ENCODE data around the gene CRIP3. TPM values are rescaled to one million over a fixed set of nuclear protein-coding genes. Genes with fewer than 3 reads are reported as not detected.

CRIP3 gene
- total and polyA plus RNA-seq, 2 of the 8 experiments (the other 6 are each of a cell fraction or from before 2014, with no cell fraction given), result 34.0 to 46.3 TPM

GRCh38 chr6:43268782-43269272 lies 39.8 kb downstream of the CRIP3 start (continued):
- no peak for TF ChIP-seq MAX (IDR thresholded peaks at IDR 0.05)
- TF ChIP-seq PHF8 (conservative IDR thresholded peaks at IDR 0.05; ENCODE audit: low read depth, low read length), result no peak
- TF ChIP-seq RXRA (IDR thresholded peaks at IDR 0.05; ENCODE audit: insufficient read depth, low read depth, low read length), result no peak
